K562 (cell line): ENCODE measurements around the gene SCARF2. TPM values are rescaled to one million over a fixed set of nuclear protein-coding genes. Genes with fewer than 3 reads are reported as not detected.

Experiments used
- FIP1L1 ChIP-seq: fragments of 200-400 bp; formaldehyde crosslinking; IDR thresholded peaks from 2 replicates; pipeline ENCODE4 v1.6.1; 2018; ENCODE audit warnings: mild to moderate bottlenecking, low read depth, low read length; ENCODE audit not compliant: poor library complexity, severe bottlenecking
- PHB ChIP-seq: fragments of 250-450 bp; sonication (Bioruptor Pico); IDR thresholded peaks from 2 replicates; pipeline ENCODE4 v1.5.0; 2021
- POU5F1 ChIP-seq: fragments of 150-350 bp; IDR thresholded peaks from 2 replicates; pipeline ENCODE4 v1.6.1; 2014; ENCODE audit warnings: borderline replicate concordance, low read length, low read depth, mild to moderate bottlenecking; ENCODE audit not compliant: partially characterized antibody
- PYGO2 ChIP-seq: fragments of 450-650 bp; IDR thresholded peaks from 2 replicates; pipeline ENCODE4 v1.6.1; 2016; ENCODE audit warnings: mild to moderate bottlenecking, missing genetic modification characterization, moderate library complexity, missing compliant biosample characterization
- SMC3 ChIP-seq: conservative IDR thresholded peaks from 2 replicates; pipeline ENCODE4 v1.6.1; 2011; ENCODE audit warnings: low read depth, low read length, improper control_type of control experiment; ENCODE audit not compliant: insufficient read depth
- ZNF174 ChIP-seq: fragments of 250-450 bp; sonication (Bioruptor Pico); IDR thresholded peaks from 2 replicates; pipeline ENCODE4 v1.4.0; 2020; ENCODE audit warnings: mild to moderate bottlenecking
- ZNF695 ChIP-seq: fragments of 450-650 bp; formaldehyde crosslinking; IDR thresholded peaks from 2 replicates; pipeline ENCODE4 v1.4.0; 2020; ENCODE audit warnings: mild to moderate bottlenecking, moderate library complexity
- ZNF696 ChIP-seq: fragments of 250-450 bp; sonication (Bioruptor Pico); conservative IDR thresholded peaks from 2 replicates; pipeline ENCODE4 v1.4.0; 2020; ENCODE audit warnings: mild to moderate bottlenecking, moderate library complexity
- polyA plus RNA-seq, 8 experiments: library from polyadenylated mRNA; depleted of rRNA in 4 of 8; stranded (reverse) in 5 of 8; unstranded in 3 of 8; fragments of >200 nt; fragmentation: Nextera tagmentation in 2 of 8; fragmentation: Illumina TruSeq in 1 of 8; extraction: Ambion mirVana in 2 of 8; extraction: Trizol in 1 of 8; gene quantifications; 2 replicates each; pipeline versions ENCODE4 v1.2.1 to v1.2.3, GENCODE V29; 2011 to 2014; ENCODE audit warnings: inconsistent platforms in 1 of 8, missing spikeins in 1 of 8
- total RNA-seq, 7 experiments: library from RNA; depleted of rRNA in 6 of 7; stranded (reverse); fragments of >200 nt in 6 of 7; fragmentation: Illumina TruSeq in 2 of 7; extraction: Trizol in 2 of 7; gene quantifications; 2 replicates each; pipeline versions ENCODE4 v1.2.1 to v1.2.3, GENCODE V29; 2011 to 2021; ENCODE audit warnings: low replicate concordance in 1 of 7
- TF ChIP-seq, protein P1 (sequence below): fragments of 200-600 bp; sonication (generic); IDR thresholded peaks from one replicate; pipeline ENCODE4 v1.6.1; 2012; ENCODE audit warnings: mild to moderate bottlenecking, low read depth, low read length, inconsistent platforms
- TF ChIP-seq, protein P2 (sequence below): fragments of 250-450 bp; sonication (Bioruptor Pico); IDR thresholded peaks from 2 replicates; pipeline ENCODE4 v1.9.0; 2021; ENCODE audit warnings: mild to moderate bottlenecking
- TF ChIP-seq, protein P3 (sequence below): fragments of 150-350 bp; IDR thresholded peaks from 2 replicates; pipeline ENCODE4 v1.6.1; 2014; ENCODE audit warnings: low read depth, mild to moderate bottlenecking, low read length, borderline replicate concordance

The SCARF2 gene
- total and polyA plus RNA-seq, 9 of the 15 experiments (the other 6 are each of a cell fraction or from before 2014, with no cell fraction given), result 0.06 to 0.32 (median 0.21) TPM; not detected in 5

DNA sequence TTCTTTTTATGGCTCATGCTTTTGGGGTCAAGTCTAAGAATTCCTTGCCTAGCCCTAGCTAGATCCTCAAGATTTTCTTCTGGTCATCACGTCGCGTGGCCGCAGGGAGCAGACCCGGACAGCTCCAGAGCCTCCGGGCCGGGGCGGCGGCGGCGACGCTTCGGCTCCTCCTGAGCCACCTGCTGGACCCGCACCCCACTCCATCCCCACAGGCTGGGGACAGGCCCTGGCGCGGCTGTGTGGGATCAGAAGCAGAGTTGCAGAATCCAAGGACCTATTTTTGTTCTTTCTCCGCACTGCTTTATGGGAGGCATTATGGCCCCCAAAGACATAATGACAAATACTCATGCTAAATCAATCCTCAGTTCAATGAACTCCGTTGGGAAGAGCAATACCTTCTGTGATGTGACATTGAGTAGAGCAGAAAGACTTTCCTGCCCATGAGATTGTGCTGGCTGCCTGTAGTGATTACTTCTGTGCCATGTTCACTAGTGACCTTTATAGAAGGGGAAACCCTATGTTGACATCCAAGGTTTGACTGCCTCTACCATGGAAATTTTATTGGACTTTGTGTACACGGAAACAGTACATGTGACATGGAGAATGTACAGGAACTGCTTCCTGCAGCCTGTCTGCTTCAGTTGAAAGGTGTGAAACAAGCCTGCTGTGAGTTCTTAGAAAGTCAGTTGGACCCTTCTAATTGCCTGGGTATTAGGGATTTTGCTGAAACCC is 12.4 kb upstream of the SCARF2 start (continued):
- TF ChIP-seq, protein P1, sequence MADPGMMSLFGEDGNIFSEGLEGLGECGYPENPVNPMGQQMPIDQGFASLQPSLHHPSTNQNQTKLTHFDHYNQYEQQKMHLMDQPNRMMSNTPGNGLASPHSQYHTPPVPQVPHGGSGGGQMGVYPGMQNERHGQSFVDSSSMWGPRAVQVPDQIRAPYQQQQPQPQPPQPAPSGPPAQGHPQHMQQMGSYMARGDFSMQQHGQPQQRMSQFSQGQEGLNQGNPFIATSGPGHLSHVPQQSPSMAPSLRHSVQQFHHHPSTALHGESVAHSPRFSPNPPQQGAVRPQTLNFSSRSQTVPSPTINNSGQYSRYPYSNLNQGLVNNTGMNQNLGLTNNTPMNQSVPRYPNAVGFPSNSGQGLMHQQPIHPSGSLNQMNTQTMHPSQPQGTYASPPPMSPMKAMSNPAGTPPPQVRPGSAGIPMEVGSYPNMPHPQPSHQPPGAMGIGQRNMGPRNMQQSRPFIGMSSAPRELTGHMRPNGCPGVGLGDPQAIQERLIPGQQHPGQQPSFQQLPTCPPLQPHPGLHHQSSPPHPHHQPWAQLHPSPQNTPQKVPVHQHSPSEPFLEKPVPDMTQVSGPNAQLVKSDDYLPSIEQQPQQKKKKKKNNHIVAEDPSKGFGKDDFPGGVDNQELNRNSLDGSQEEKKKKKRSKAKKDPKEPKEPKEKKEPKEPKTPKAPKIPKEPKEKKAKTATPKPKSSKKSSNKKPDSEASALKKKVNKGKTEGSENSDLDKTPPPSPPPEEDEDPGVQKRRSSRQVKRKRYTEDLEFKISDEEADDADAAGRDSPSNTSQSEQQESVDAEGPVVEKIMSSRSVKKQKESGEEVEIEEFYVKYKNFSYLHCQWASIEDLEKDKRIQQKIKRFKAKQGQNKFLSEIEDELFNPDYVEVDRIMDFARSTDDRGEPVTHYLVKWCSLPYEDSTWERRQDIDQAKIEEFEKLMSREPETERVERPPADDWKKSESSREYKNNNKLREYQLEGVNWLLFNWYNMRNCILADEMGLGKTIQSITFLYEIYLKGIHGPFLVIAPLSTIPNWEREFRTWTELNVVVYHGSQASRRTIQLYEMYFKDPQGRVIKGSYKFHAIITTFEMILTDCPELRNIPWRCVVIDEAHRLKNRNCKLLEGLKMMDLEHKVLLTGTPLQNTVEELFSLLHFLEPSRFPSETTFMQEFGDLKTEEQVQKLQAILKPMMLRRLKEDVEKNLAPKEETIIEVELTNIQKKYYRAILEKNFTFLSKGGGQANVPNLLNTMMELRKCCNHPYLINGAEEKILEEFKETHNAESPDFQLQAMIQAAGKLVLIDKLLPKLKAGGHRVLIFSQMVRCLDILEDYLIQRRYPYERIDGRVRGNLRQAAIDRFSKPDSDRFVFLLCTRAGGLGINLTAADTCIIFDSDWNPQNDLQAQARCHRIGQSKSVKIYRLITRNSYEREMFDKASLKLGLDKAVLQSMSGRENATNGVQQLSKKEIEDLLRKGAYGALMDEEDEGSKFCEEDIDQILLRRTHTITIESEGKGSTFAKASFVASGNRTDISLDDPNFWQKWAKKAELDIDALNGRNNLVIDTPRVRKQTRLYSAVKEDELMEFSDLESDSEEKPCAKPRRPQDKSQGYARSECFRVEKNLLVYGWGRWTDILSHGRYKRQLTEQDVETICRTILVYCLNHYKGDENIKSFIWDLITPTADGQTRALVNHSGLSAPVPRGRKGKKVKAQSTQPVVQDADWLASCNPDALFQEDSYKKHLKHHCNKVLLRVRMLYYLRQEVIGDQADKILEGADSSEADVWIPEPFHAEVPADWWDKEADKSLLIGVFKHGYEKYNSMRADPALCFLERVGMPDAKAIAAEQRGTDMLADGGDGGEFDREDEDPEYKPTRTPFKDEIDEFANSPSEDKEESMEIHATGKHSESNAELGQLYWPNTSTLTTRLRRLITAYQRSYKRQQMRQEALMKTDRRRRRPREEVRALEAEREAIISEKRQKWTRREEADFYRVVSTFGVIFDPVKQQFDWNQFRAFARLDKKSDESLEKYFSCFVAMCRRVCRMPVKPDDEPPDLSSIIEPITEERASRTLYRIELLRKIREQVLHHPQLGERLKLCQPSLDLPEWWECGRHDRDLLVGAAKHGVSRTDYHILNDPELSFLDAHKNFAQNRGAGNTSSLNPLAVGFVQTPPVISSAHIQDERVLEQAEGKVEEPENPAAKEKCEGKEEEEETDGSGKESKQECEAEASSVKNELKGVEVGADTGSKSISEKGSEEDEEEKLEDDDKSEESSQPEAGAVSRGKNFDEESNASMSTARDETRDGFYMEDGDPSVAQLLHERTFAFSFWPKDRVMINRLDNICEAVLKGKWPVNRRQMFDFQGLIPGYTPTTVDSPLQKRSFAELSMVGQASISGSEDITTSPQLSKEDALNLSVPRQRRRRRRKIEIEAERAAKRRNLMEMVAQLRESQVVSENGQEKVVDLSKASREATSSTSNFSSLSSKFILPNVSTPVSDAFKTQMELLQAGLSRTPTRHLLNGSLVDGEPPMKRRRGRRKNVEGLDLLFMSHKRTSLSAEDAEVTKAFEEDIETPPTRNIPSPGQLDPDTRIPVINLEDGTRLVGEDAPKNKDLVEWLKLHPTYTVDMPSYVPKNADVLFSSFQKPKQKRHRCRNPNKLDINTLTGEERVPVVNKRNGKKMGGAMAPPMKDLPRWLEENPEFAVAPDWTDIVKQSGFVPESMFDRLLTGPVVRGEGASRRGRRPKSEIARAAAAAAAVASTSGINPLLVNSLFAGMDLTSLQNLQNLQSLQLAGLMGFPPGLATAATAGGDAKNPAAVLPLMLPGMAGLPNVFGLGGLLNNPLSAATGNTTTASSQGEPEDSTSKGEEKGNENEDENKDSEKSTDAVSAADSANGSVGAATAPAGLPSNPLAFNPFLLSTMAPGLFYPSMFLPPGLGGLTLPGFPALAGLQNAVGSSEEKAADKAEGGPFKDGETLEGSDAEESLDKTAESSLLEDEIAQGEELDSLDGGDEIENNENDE, result no peak
- TF ChIP-seq PYGO2 (tag), result no peak
- TF ChIP-seq, protein P2, sequence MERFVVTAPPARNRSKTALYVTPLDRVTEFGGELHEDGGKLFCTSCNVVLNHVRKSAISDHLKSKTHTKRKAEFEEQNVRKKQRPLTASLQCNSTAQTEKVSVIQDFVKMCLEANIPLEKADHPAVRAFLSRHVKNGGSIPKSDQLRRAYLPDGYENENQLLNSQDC (CRISPR knock-in tag), result no peak
- TF ChIP-seq POU5F1, result no peak
- TF ChIP-seq SMC3, result 0 out of 2 replicates have a peak, but pooled peaks have one; percentile 2
- TF ChIP-seq ZNF695 (CRISPR knock-in tag), result no peak
- TF ChIP-seq PHB (CRISPR knock-in tag), result 0 out of 2 replicates have a peak, but pooled peaks have one; percentile 33
- TF ChIP-seq ZNF174, result no peak
- TF ChIP-seq, protein P3, sequence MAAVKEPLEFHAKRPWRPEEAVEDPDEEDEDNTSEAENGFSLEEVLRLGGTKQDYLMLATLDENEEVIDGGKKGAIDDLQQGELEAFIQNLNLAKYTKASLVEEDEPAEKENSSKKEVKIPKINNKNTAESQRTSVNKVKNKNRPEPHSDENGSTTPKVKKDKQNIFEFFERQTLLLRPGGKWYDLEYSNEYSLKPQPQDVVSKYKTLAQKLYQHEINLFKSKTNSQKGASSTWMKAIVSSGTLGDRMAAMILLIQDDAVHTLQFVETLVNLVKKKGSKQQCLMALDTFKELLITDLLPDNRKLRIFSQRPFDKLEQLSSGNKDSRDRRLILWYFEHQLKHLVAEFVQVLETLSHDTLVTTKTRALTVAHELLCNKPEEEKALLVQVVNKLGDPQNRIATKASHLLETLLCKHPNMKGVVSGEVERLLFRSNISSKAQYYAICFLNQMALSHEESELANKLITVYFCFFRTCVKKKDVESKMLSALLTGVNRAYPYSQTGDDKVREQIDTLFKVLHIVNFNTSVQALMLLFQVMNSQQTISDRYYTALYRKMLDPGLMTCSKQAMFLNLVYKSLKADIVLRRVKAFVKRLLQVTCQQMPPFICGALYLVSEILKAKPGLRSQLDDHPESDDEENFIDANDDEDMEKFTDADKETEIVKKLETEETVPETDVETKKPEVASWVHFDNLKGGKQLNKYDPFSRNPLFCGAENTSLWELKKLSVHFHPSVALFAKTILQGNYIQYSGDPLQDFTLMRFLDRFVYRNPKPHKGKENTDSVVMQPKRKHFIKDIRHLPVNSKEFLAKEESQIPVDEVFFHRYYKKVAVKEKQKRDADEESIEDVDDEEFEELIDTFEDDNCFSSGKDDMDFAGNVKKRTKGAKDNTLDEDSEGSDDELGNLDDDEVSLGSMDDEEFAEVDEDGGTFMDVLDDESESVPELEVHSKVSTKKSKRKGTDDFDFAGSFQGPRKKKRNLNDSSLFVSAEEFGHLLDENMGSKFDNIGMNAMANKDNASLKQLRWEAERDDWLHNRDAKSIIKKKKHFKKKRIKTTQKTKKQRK, result no peak
- no peak for TF ChIP-seq FIP1L1
- no peak for TF ChIP-seq ZNF696 (CRISPR knock-in tag)
